GM19395 (cell line): ENCODE results near the gene BRSK2.
"Not testable (repeated sequence)": the region's sequence is repeated elsewhere in the genome, so short reads cannot be mapped to it uniquely, and the experiment has no call there.

ENCODE experiments used
- ATAC-seq: cut with Tn5 transposase; IDR thresholded peaks from one replicate; pipeline ENCODE4 v1.9.1; 2021; ENCODE audit warnings: mild to moderate bottlenecking, moderate library complexity; ENCODE audit not compliant: unreplicated experiment

Gene BRSK2

DNA sequence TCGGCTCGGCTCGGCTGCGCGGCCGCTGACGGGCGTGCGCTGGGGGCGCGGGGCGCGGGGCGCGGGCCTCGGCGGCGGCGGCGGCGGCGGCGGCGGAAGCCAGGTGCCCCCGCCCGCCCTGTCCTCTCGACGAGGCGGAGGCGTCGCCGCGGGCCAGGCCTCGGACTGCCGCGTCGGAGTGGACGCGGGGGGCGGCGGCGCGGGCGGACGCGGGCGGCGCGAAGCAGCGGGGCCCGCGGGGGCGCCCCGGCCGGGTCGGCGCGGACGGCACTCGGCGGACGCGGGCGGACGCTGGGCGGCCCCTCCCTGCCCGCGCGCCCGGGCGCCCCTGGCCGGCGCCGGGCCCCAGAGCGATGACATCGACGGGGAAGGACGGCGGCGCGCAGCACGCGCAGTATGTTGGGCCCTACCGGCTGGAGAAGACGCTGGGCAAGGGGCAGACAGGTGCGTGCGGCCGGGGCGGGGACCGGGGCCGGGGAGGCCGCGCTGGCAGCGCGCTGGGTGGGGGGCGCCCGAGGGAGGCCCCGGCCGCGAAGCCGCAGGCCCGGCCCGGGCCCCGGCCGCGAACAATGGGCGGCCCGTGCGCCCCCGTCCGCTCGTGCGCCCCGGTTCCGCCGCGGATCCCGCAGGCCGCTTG is at the start of gene BRSK2:
Gene BRSK2 (plus strand): TSS at position 3 of the 637 bp plus-strand sequence. CDS start 351 bp downstream, at position 354.
- ATAC-seq, result no peak

- no peak for ATAC-seq
Measured at GRCh38 chr11:1340111-1340510, 49.6 kb upstream of the BRSK2 start.

GRCh38 chr11:1341226-1341625 is 48.5 kb upstream of the BRSK2 start:
- ATAC-seq, result not testable (repeated sequence)

DNA sequence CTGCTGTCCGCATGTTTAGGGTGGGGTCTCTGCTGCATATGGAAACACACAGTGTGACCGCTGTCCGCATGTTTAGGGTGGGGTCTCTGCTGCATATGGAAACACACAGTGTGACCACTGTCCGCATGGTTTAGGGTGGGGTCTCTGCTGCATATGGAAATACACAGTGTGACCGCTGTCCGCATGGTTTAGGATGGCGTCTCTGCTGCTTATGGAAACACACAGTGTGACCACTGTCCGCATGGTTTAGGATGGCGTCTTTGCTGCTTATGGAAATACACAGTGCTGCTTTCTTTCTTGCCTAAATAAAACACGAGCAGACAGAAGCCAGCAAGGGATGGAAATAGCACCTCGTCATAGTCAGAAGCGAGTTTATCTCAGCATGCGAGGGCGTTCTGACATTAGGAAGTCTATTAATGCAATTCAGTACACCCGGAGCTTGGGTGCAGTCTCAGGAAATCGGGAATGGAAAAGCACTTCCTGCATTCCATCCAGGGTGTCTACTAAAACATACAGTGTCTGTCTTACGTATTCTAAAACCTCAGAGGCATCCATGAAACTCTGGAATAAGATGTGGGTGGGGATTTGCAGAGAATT is 47.7 kb upstream of the BRSK2 start:
- ATAC-seq, result no peak

DNA sequence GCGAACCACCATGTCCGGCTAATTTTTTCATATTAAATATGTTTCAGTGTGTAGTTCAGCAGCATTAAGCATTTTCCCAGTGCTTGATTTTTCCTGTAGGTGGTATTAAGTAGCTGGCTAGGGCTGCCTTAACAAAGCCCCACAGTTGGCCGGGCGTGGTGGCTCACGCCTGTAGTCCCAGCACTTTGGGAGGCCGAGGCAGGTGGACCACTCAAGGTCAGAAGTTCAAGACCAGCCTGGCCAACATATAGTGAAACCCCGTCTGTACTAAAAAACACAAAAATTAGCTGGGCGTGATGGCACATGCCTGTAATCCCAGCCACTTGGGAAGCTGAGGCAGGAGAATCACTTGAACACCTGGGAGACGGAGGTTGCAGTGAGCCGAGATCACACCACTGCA is 46.8 kb upstream of the BRSK2 start:
- ATAC-seq, result no peak

DNA sequence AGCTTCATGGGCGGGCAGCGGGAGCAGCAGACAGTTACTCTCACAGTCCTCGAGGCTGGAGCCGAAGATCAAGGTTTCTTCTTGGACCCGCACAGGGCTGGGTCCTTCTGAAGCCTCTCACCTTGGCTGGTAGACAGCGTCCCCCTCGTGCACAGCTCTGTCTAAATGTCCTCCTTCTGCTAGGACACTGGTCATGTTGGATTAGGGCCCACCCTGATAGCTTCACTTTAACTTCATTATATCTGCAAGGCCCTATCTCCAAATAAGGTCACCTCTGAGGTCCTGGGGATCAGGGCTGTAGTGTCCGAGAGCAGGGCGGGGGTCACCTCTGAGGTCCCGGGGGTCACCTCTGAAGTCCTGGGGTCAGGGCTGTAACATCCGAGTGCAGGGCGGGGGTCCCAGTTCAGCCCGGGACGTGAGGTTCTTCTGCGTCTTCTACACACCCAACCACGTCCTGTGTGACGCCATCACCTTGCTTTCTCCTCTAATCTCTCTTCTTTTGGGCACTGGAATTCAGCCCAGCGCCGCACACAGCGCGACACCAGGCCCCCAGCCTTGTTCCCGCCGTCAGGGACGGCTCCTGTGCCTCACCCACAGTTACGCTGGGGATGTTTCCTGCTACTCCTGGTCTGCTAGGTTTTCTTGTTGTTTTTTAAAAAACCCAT is 46.2 kb upstream of the BRSK2 start:
- ATAC-seq, result no peak

DNA sequence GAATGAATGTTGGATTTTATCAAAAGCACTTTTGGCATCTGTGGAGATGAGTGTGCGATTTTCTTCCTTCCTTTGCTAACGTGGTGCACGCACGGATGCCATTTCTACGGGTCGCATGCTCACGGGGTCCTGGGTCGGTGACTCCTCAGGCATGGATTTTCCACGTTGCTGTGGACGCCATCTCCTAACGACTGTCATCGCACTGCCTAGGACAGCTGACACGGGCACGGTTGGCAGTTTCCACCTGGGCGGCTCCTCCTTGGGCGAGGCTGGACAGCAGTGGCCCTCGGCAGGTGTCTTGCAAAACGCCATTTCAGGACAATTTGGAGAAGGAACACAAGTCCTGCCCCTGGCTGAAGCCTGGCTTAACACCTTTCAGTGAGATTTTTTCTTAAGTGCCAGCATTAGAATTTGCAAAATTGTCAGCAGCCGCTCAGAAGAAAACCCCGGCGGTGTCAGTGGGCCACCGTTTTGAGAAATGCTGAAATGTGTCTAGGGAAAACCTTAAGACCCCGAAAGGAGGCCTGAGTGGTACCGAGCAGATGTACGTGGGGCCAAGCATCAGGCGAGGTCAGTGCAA is 45.6 kb upstream of the BRSK2 start:
- ATAC-seq, result no peak

DNA sequence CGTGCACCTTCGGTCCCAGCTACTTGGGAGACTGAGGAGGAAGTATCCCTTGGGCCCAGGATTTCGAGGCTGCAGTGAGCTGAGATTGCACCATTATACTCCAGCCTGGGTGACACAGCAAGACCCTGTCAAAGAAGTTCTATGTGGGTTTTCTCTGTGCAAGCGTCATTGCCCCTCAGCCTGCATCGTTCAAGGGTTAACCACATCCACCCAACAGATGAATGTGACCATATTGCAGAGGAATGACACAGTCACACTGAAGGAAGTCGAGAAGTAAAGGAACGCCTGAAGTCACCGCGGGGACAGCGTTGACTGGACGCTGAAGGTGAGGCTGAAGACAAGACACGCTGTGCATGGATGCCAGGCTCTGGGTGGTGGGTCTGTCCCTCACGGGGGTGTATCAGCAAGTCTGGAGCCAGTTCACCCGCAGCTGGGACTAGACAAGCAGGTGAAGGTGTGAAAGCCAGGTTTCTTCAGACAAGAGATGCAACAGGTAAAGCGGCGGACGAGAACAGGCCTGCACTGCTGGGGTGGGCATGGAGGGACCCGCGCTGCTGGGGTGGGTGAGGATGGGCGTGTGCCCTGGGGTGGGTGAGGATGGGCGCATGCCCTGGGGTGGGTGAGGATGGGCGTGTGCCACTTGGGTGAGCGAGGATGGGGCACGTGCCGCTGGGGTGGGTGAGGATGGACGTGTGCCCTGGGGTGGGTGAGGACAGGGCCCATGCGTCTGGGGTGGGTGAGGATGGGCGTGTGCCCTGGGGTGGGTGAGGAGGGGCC is 43.8 kb upstream of the BRSK2 start:
- no peak for ATAC-seq

- ATAC-seq, result no peak
Measured at GRCh38 chr11:1346669-1347390, 42.9 kb upstream of the BRSK2 start.

DNA sequence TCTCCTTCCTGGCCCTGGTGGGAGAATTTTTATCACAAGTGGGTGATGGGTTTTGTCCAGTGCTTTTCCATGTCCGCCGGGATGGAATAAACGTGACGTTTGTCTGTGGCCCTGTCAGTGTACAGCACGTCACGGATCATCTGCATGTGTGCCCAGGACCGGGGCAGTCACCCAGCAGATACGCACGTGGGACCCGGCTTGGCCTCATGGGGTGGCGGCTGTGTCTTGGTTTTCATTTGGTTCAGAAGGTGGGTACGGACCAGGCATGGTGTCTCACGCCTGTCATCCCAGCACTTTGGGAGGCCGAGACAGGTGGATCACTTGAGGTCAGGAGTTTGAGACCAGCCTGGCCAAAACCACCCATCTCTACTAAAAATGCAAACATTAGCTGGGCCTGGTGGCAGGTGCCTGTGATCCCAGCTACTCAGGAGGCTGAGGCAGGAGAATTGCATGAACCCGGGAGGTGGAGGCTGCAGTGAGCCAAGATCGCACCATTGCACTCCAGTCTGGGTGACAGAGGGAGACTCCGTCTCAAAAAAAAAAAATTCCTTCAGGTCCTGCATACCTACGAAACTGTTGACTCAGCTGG is 42.2 kb upstream of the BRSK2 start:
- not testable (repeated sequence) for ATAC-seq

DNA sequence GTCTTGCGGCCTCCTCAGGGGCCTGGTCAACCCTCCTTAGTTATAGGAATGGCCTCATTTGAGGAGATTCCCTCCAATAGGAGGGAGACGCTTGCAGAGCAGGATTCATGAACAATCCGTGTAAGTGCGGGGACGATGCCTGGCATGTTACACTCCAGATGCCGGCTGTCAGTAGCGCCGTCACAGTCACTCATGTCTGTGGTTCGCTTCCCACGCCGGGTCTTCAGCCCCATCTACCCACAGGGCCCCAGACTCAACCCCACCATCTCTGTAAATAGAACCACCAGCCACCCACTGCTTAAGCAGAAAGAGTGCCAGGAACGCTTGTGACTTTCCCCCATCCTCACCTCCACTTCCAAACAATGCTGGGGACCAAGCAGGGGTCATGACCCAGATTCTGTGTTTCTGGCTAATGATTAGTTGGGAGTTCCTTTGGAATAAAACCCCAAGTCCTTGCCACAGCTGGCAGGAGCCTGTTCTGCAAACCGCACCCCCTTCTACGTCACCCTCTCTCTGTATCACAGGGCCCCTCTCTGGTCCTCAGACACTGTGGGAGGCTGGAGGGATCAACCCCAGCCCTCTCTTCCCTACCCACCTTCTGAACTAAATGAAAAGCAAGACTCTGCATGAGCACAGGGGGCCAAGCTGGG is 41.5 kb upstream of the BRSK2 start:
- ATAC-seq, result no peak

- ATAC-seq, result no peak
Measured at GRCh38 chr11:1348796-1349326, 40.9 kb upstream of the BRSK2 start.

- no peak for ATAC-seq
Measured at GRCh38 chr11:1349327-1350041, 40.2 kb upstream of the BRSK2 start.

- ATAC-seq, result no peak
Measured at GRCh38 chr11:1350086-1350725, 39.5 kb upstream of the BRSK2 start.

DNA sequence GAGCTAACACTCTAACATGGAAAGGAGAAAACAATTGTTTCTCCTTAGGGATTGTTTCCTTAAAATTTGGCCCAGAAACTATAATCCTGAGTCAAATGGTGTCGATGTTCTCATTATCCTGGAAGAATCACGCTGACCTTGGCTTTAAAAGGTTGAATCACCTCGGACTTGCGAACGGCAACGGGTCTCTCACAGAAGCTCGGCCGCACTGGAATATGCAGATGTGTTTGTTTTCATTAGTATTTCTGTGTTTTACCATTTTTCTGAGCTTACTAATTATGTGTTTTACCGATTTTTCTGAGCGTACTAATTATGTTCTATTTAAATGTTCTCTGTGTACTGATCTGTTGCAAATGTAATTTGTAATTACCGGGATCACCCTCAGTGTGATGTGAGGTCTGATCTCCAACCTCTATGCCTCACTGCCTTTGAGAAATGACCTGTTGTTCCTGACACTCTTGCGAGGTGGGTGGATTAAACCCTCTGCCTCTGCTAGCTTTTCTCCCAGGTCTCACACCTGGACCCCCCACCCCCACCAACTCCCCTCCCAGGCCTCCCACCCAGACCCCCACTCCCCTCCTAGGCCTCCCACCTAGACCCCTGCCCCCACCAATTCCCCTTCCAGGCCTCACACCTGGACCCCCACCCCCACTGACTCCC is 38.3 kb upstream of the BRSK2 start:
- no peak for ATAC-seq

GRCh38 chr11:1352696-1353382 is 36.9 kb upstream of the BRSK2 start:
- no peak for ATAC-seq
